GM23248 (cell line): Measurements from ENCODE around the gene ZNF319. TPM values are rescaled to one million over a fixed set of nuclear protein-coding genes. Genes with fewer than 3 reads are reported as not detected.
A peak's percentile ranks its signal among the peaks of the same experiment; 100 is the strongest.

Experiments
- DNase-seq: peaks from one replicate; pipeline ENCODE4 v3.0.0-alpha.2; 2015
- H2AFZ ChIP-seq: fragments of 200-600 bp; sonication (generic); 2 replicates; pipeline ENCODE4 v1.6.1; 2016; ENCODE audit warnings: antibody characterized with exemption
- H3F3A ChIP-seq: fragments of 200-600 bp; sonication (generic); 2 replicates; pipeline ENCODE4 v1.6.1; 2016; ENCODE audit warnings: mild to moderate bottlenecking, antibody characterized with exemption, mixed run types; ENCODE audit not compliant: insufficient read depth
- H3K27ac ChIP-seq: fragments of 200-600 bp; sonication (generic); 2 replicates; pipeline ENCODE4 v1.5.1; 2016; ENCODE audit warnings: mild to moderate bottlenecking
- H3K27me3 ChIP-seq: fragments of 200-600 bp; sonication (generic); replicated peaks from 2 replicates; pipeline ENCODE4 v1.6.1; 2016; ENCODE audit warnings: mild to moderate bottlenecking; ENCODE audit not compliant: insufficient read depth
- H3K36me3 ChIP-seq: fragments of 200-600 bp; sonication (generic); 2 replicates; pipeline ENCODE4 v1.6.1; 2016; ENCODE audit warnings: low read depth, mild to moderate bottlenecking
- H3K4me1 ChIP-seq: fragments of 200-600 bp; sonication (generic); 2 replicates; pipeline ENCODE4 v1.6.1; 2016; ENCODE audit warnings: mild to moderate bottlenecking; ENCODE audit not compliant: insufficient read depth
- H3K4me2 ChIP-seq: fragments of 200-600 bp; sonication (generic); one replicate; pipeline ENCODE4 v1.6.1; 2016; ENCODE audit warnings: mild to moderate bottlenecking; ENCODE audit not compliant: unreplicated experiment
- H3K4me3 ChIP-seq: fragments of 200-600 bp; sonication (generic); 2 replicates; pipeline ENCODE4 v1.5.1; 2016; ENCODE audit warnings: mild to moderate bottlenecking
- H3K79me2 ChIP-seq: fragments of 200-600 bp; sonication (generic); 2 replicates; pipeline ENCODE4 v1.6.1; 2016; ENCODE audit warnings: mild to moderate bottlenecking; ENCODE audit not compliant: insufficient read depth
- H3K9ac ChIP-seq: fragments of 200-600 bp; sonication (generic); 2 replicates; pipeline ENCODE4 v1.6.1; 2016; ENCODE audit warnings: mild to moderate bottlenecking
- H3K9me2 ChIP-seq: fragments of 200-600 bp; sonication (generic); 2 replicates; pipeline ENCODE4 v1.6.1; 2016; ENCODE audit warnings: mixed run types, mild to moderate bottlenecking, moderate library complexity; ENCODE audit not compliant: insufficient read depth
- H3K9me3 ChIP-seq: fragments of 200-600 bp; sonication (generic); one replicate; pipeline ENCODE4 v1.6.1; 2017; ENCODE audit warnings: low read depth
- H4K20me1 ChIP-seq: fragments of 200-600 bp; sonication (generic); 2 replicates; pipeline ENCODE4 v1.6.0; 2016; ENCODE audit not compliant: insufficient read depth
- EZH2 ChIP-seq: fragments of 200-600 bp; sonication (generic); IDR thresholded peaks from 2 replicates; pipeline ENCODE4 v1.6.1; 2018; ENCODE audit warnings: antibody characterized with exemption, mild to moderate bottlenecking; ENCODE audit not compliant: insufficient read depth, poor library complexity, severe bottlenecking
- EZH2phosphoT487 ChIP-seq: fragments of 200-600 bp; sonication (generic); IDR thresholded peaks from 2 replicates; pipeline ENCODE4 v1.6.1; 2018; ENCODE audit warnings: antibody characterized with exemption, moderate library complexity, mild to moderate bottlenecking, low read depth; ENCODE audit not compliant: insufficient read depth
- WGBS, 2 experiments: methylation state at CpG; one replicate each; pipeline ENCODE4 v1.1.6; 2015 to 2017; ENCODE audit warnings: low lambda C conversion rate in 2 of 2, low coverage in 1 of 2; ENCODE audit errors: missing lambda C conversion rate in 2 of 2; 5-methylcytosine and 5-hydroxymethylcytosine counted together
- in situ Hi-C: fragments of 300-500 bp; cut with MboI; formaldehyde crosslinking; loops from 2 replicates; pipeline ENCODE4 v1.15.0; 2020
- polyA plus RNA-seq: library from polyadenylated mRNA; unstranded; fragments of >200 nt; fragmentation: Nextera tagmentation; extraction: Ambion mirVana; gene quantifications from 2 replicates; pipeline ENCODE4 v1.2.1, GENCODE V29; 2016
- total RNA-seq: library from RNA; depleted of rRNA; stranded (reverse); fragments of >200 nt; shearing (Covaris generic); gene quantifications from 2 replicates; pipeline ENCODE4 v1.2.3, GENCODE V29; 2014

Gene ZNF319
- total and polyA plus RNA-seq, 2 experiments from 2014 or later = 4.6 to 8.2 TPM

DNA sequence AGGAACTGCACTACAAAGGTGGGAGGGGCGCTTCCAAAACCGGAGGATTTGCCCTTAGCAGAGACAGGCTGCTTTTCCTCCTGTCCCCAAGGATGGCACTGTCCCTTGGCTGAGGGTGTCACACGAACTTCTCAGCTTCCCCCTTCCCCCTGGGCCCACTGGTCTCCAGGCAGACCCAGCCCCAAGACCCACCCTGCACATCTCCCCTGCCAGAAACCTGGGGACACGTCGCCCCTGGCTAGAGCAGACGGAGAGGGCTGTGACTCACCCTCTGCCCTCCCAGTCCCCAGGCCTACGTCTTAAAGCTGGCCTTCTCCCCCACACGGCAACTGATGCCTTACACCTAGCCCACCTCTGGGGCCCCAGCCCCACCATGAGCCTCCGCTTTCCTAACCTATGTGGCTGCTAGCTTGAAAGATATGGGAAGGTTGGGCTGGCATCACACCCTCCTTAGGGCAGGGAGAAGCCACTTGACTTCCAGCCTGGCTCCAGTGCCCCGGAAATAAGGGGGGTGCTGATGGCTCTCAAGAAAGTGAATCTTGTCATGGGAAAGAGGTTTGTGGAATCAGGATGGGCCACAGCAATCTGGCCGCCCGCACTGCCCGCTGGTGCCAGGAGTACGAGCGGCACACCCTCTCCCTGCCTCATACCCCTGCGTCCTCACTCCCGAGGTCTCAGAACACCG, 4.6 kb downstream of the ZNF319 start:
- DNase-seq = no peak
- Histone ChIP-seq H4K20me1 (no peaks in the 10 kb centered on the region), H3K9ac (no peak overlapping the region), H3K9me2 (no peaks in the 10 kb centered on the region), H3K4me1 (peaks cover 13% of the 10 kb centered on the region), H3K79me2 (no peaks in the 10 kb centered on the region), H3K27ac (no peak overlapping the region), H3K4me3 (no peak overlapping the region), H3F3A (peaks cover 10% of the 10 kb centered on the region), H2AFZ (no peak overlapping the region), H3K27me3 (no peaks in the 10 kb centered on the region), H3K9me3 (no peaks in the 10 kb centered on the region), H3K36me3 (no peaks in the 10 kb centered on the region; the same call in 1 of the 2 replicates), H3K4me2 (no peak overlapping the region)
- 86% methylated on average over 17 to 18 of the region's 18 CpGs for WGBS, 2 experiments
- in situ Hi-C loops = no loop called here
- TF ChIP-seq EZH2 = no peak
- TF ChIP-seq EZH2phosphoT487 = no peak

GRCh38 chr16:57994778-57995177, 5.7 kb downstream of the ZNF319 start:
- Histone ChIP-seq H3K9me2 (no peaks in the 10 kb centered on the region), H3F3A (peaks cover 10% of the 10 kb centered on the region), H3K79me2 (no peaks in the 10 kb centered on the region), H3K4me3 (no peak overlapping the region), H4K20me1 (no peaks in the 10 kb centered on the region), H3K9ac (no peak overlapping the region), H3K27me3 (no peaks in the 10 kb centered on the region), H3K4me2 (no peak overlapping the region), H3K36me3 (no peaks in the 10 kb centered on the region; the same call in 1 of the 2 replicates), H3K27ac (no peak overlapping the region), H2AFZ (no peak overlapping the region), H3K9me3 (no peaks in the 10 kb centered on the region), H3K4me1 (peaks cover 13% of the 10 kb centered on the region)
- in situ Hi-C loops = no loop called here
- DNase-seq = peak; percentile 77
- TF ChIP-seq EZH2 (no peak), EZH2phosphoT487 (no peak)
- WGBS, 2 experiments = 32 to 39% methylated on average over 4 of the region's 4 CpGs

DNA sequence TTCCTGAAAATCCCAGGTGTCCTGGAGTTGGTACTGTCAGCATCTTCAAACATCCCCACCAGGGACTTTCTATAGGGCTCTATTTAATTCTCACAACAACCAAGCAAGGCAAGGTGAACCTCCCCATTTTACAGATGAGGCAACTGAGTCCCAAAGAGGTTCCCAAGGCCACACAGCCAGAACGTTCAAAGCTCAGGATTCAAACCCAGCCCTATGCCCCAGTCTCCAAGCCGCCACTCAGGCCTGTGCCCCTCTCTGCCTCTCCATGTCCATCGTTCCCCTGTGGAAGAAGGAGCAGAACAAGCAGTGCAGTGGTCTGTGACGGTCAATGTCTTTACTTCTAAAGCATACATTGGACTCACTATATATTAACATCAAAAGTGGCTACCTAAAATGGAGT, 6.1 kb downstream of the ZNF319 start:
- TF ChIP-seq EZH2phosphoT487 = no peak
- TF ChIP-seq EZH2 = no peak
- no peak overlapping the region for H3K27ac ChIP-seq
- H3K4me3 ChIP-seq = no peak overlapping the region
- H4K20me1 ChIP-seq = no peaks in the 10 kb centered on the region
- H3F3A ChIP-seq = peaks cover 7% of the 10 kb centered on the region
- H2AFZ ChIP-seq = no peak overlapping the region
- H3K9ac ChIP-seq = no peak overlapping the region
- in situ Hi-C loops = no loop called here
- H3K9me2 ChIP-seq = no peaks in the 10 kb centered on the region
- no peaks in the 10 kb centered on the region; the same call in 1 of the 2 replicates for H3K36me3 ChIP-seq
- no peak for DNase-seq
- H3K4me1 ChIP-seq = peaks cover 9% of the 10 kb centered on the region
- H3K27me3 ChIP-seq = no peaks in the 10 kb centered on the region
- no peaks in the 10 kb centered on the region for H3K79me2 ChIP-seq
- H3K4me2 ChIP-seq = no peak overlapping the region
- H3K9me3 ChIP-seq = no peaks in the 10 kb centered on the region
- WGBS, 2 experiments = 84 to 88% methylated on average over 4 of the region's 4 CpGs

DNA sequence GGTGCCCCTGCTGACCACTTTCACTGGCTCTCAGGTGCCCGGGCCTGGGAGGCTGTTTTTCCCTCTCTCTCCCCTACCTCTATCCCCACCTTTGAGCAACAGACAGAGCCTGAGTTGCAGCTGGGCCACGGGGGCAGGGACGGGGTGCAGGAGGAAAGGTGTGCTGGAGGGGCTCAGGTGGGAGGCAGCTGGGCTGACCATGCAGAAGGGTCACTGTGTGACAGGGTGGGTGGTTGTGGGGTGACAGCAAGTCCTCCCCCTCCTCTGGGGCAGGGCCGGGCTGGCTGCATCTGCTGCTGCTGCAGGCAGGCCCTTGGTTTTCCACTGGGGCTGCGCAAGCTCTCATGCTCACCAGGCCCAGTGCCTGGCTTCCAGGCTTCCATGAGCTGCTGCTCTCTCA, 6.6 kb downstream of the ZNF319 start:
- 94 to 100% methylated on average over 5 of the region's 5 CpGs for WGBS, 2 experiments
- Histone ChIP-seq H3K27me3 (no peaks in the 10 kb centered on the region), H3K9me2 (no peaks in the 10 kb centered on the region), H3K4me1 (peaks cover 4% of the 10 kb centered on the region; the same call in 1 of the 2 replicates), H3K4me2 (no peak overlapping the region), H3F3A (peaks cover 2% of the 10 kb centered on the region; the same call in 1 of the 2 replicates), H4K20me1 (no peaks in the 10 kb centered on the region), H3K27ac (no peak overlapping the region), H3K9me3 (no peaks in the 10 kb centered on the region), H3K36me3 (no peaks in the 10 kb centered on the region; the same call in 1 of the 2 replicates), H3K9ac (no peak overlapping the region), H3K4me3 (no peak overlapping the region), H3K79me2 (no peaks in the 10 kb centered on the region), H2AFZ (no peak overlapping the region)
- in situ Hi-C loops = no loop called here
- DNase-seq = no peak
- TF ChIP-seq EZH2phosphoT487 (no peak), EZH2 (no peak)
